HepG2 (cell line): ENCODE results near the gene KLHL33. TPM values are rescaled to one million over a fixed set of nuclear protein-coding genes. Genes with fewer than 3 reads are reported as not detected.

Source experiments
- ATAC-seq: fragments of 200-7000 bp; cut with Tn5 transposase; 3 replicates; pipeline ENCODE4 v1.9.1; 2020; ENCODE audit warnings: mild to moderate bottlenecking, moderate library complexity
- BruUV-seq: library from RNA; stranded (reverse); fragments of 400-500 nt; replicated peaks from 2 replicates; lab custom pipeline; 2021; lab: Mats Ljungman, UMichigan
- CTCF ChIA-PET: fragments of 300-600 bp; formaldehyde crosslinking; extraction: SDS; loops from one replicate; lab custom pipeline; 2021; ENCODE audit warnings: low total read pairs, inconsistent platforms, low intra/inter-chr PET ratio; lab: Yijun Ruan, JAX
- POLR2A ChIA-PET: fragments of 350-600 bp; sonication (Branson Sonifier 250); formaldehyde crosslinking; loops from one replicate; lab custom pipeline; 2020; ENCODE audit warnings: antibody characterized with exemption, inconsistent platforms; lab: Yijun Ruan, JAX
- DNase-seq: peaks from one replicate; pipeline ENCODE4 v3.0.0-alpha.2; 2015; ENCODE audit warnings: low spot score
- FAIRE-seq: peaks from 3 replicates; lab custom pipeline; 2011; peaks lifted over from hg19 to GRCh38; lab: Jason Lieb, UNC
- H2AFZ ChIP-seq: one replicate; pipeline ENCODE4 v1.6.1; 2011; ENCODE audit warnings: low read length, inconsistent platforms
- H3K27ac ChIP-seq: fragments of 300-600 bp; 3 replicates; pipeline ENCODE4 v1.8.0; 2011; ENCODE audit warnings: mixed run types, mild to moderate bottlenecking, mixed read lengths, low read length, inconsistent platforms; ENCODE audit not compliant: insufficient read depth; ENCODE audit errors: extremely low read length
- H3K27me3 ChIP-seq, 2 experiments: fragments of 200-600 bp in 1 of 2; 2 replicates in 1 of 2; 3 replicates in 1 of 2; pipeline versions ENCODE4 v1.6.0 to v1.8.0; 2011; ENCODE audit warnings: low read length in 2 of 2, mild to moderate bottlenecking in 2 of 2, moderate library complexity in 2 of 2, inconsistent platforms in 1 of 2; ENCODE audit not compliant: insufficient read depth in 2 of 2, control insufficient read depth in 1 of 2
- H3K36me3 ChIP-seq, 2 experiments: fragments of 200-600 bp in 1 of 2; replicated peaks in 1 of 2; 2 replicates in 1 of 2; 3 replicates in 1 of 2; pipeline versions ENCODE4 v1.5.1 to v1.8.0; 2011; ENCODE audit warnings: low read length in 2 of 2, inconsistent platforms in 1 of 2; ENCODE audit not compliant: insufficient read depth in 2 of 2, control insufficient read depth in 1 of 2
- H3K4me1 ChIP-seq: 2 replicates; pipeline ENCODE4 v1.5.1; 2012; ENCODE audit warnings: low read length, inconsistent platforms; ENCODE audit not compliant: insufficient read depth
- H3K4me2 ChIP-seq: 2 replicates; pipeline ENCODE4 v1.6.0; 2011; ENCODE audit warnings: low read depth, low read length, inconsistent platforms
- H3K4me3 ChIP-seq, 3 experiments: fragments of 200-600 bp in 1 of 3; sonication (generic), shearing (Covaris generic) in 1 of 3; replicated peaks in 1 of 3; 2 replicates each; pipeline ENCODE4 v1.5.1; 2011 to 2016; ENCODE audit warnings: low read length in 3 of 3, inconsistent platforms in 2 of 3, low read depth in 2 of 3, mild to moderate bottlenecking in 2 of 3, control low read depth in 1 of 3, mixed read lengths in 1 of 3; ENCODE audit not compliant: insufficient read depth in 1 of 3
- H3K79me2 ChIP-seq: one replicate; pipeline ENCODE4 v1.6.1; 2011; ENCODE audit warnings: low read length, inconsistent platforms; ENCODE audit not compliant: insufficient read depth
- H3K9ac ChIP-seq: 2 replicates; pipeline ENCODE4 v1.6.0; 2011; ENCODE audit warnings: mild to moderate bottlenecking, low read depth, low read length, inconsistent platforms; ENCODE audit not compliant: insufficient read depth
- H3K9me3 ChIP-seq: 2 replicates; pipeline ENCODE4 v1.5.1; 2012; ENCODE audit warnings: mild to moderate bottlenecking, low read length
- H4K20me1 ChIP-seq: 2 replicates; pipeline ENCODE4 v1.6.0; 2011; ENCODE audit warnings: inconsistent platforms, mild to moderate bottlenecking, low read length, moderate library complexity; ENCODE audit not compliant: insufficient read depth
- HNF4A ChIP-seq: sonication (generic); formaldehyde crosslinking; IDR thresholded peaks from 2 replicates; pipeline ENCODE4 v1.4.0; 2020; ENCODE audit warnings: missing genetic modification reagents
- LCORL ChIP-seq, 2 experiments: fragments of 450-650 bp in 1 of 2; sonication (generic) in 1 of 2; formaldehyde crosslinking in 1 of 2; IDR thresholded peaks; 2 replicates each; pipeline versions ENCODE4 v1.5.0 to v1.6.1; 2017 to 2020; ENCODE audit warnings: antibody characterized with exemption in 1 of 2, missing genetic modification reagents in 1 of 2
- MAFK ChIP-seq, 2 experiments: IDR thresholded peaks in 1 of 2; conservative IDR thresholded peaks in 1 of 2; 2 replicates each; pipeline ENCODE4 v1.6.1; 2011; ENCODE audit warnings: improper control_type of control experiment in 2 of 2, low read length in 2 of 2
- RXRB ChIP-seq: IDR thresholded peaks from 2 replicates; pipeline ENCODE4 v1.6.1; 2016; ENCODE audit warnings: borderline replicate concordance, missing genetic modification reagents, missing compliant biosample characterization
- SMAD9 ChIP-seq: sonication (generic); formaldehyde crosslinking; IDR thresholded peaks from 2 replicates; pipeline ENCODE4 v1.5.1; 2020; ENCODE audit warnings: mild to moderate bottlenecking, missing genetic modification reagents
- TBX2 ChIP-seq: sonication (generic); formaldehyde crosslinking; IDR thresholded peaks from 2 replicates; pipeline ENCODE4 v1.5.0; 2020; ENCODE audit warnings: missing genetic modification reagents, mild to moderate bottlenecking, borderline replicate concordance
- ZKSCAN8 ChIP-seq: IDR thresholded peaks from 2 replicates; pipeline ENCODE4 v1.6.1; 2016; ENCODE audit warnings: borderline replicate concordance, missing genetic modification reagents, missing compliant biosample characterization
- ZMYM4 ChIP-seq: sonication (generic); formaldehyde crosslinking; IDR thresholded peaks from 2 replicates; pipeline ENCODE4 v1.8.1; 2023; ENCODE audit warnings: mild to moderate bottlenecking, missing genetic modification reagents
- ZNF24 ChIP-seq: fragments of 450-650 bp; IDR thresholded peaks from 2 replicates; pipeline ENCODE4 v1.6.1; 2017; ENCODE audit warnings: antibody characterized with exemption, mild to moderate bottlenecking
- ZNF547 ChIP-seq: sonication (generic); formaldehyde crosslinking; IDR thresholded peaks from 2 replicates; pipeline ENCODE4 v1.5.1; 2020; ENCODE audit warnings: mild to moderate bottlenecking, missing genetic modification reagents
- WGBS: methylation state at CpG from one replicate; pipeline ENCODE4 v1.1.6; 2017; ENCODE audit warnings: low lambda C conversion rate; 5-methylcytosine and 5-hydroxymethylcytosine counted together
- in situ Hi-C: cut with HindIII; loops from 2 replicates; pipeline ENCODE4 v1.10.0; 2017; ENCODE audit warnings: low pct_unique_long_range_greater_than_20kb; ENCODE audit not compliant: extremely low pct_ligation_motif_present
- intact Hi-C: fragments of 100-400 bp; cut with micrococcal nuclease; formaldehyde crosslinking; loops from one replicate; pipeline ENCODE4 v1.10.0; 2022; ENCODE audit not compliant: unreplicated experiment
- polyA plus RNA-seq, 8 experiments: library from polyadenylated mRNA; depleted of rRNA in 3 of 8; stranded (reverse) in 7 of 8; unstranded in 1 of 8; fragments of >200 nt; fragmentation: Illumina TruSeq in 4 of 8; extraction: Trizol in 4 of 8; gene quantifications; 2 replicates each; pipeline versions ENCODE4 v1.2.1 to v1.2.3, GENCODE V29; 2011 to 2016; ENCODE audit warnings: low read depth in 4 of 8, missing spikeins in 1 of 8, mixed read lengths in 1 of 8; ENCODE audit not compliant: insufficient read depth in 1 of 8
- total RNA-seq, 5 experiments: library from RNA; depleted of rRNA; stranded (reverse); fragments of >200 nt; fragmentation: Illumina TruSeq; extraction: Trizol; gene quantifications; 2 replicates each; pipeline ENCODE4 v1.2.3, GENCODE V29; 2016; ENCODE audit warnings: low read depth in 1 of 5
- TF ChIP-seq, protein P1 (sequence below): sonication (generic); formaldehyde crosslinking; IDR thresholded peaks from 2 replicates; pipeline ENCODE4 v1.8.0; 2022; ENCODE audit warnings: missing genetic modification reagents, mild to moderate bottlenecking, borderline replicate concordance
- TF ChIP-seq, protein P2 (sequence below): sonication (generic); formaldehyde crosslinking; IDR thresholded peaks from 2 replicates; pipeline ENCODE4 v1.8.0; 2022; ENCODE audit warnings: mild to moderate bottlenecking, missing genetic modification reagents, borderline replicate concordance
- TF ChIP-seq, protein P3 (sequence below): sonication (generic); formaldehyde crosslinking; conservative IDR thresholded peaks from 2 replicates; pipeline ENCODE4 v1.8.1; 2023; ENCODE audit warnings: missing genetic modification reagents
- TF ChIP-seq, protein P4 (sequence below): sonication (generic); formaldehyde crosslinking; IDR thresholded peaks from 2 replicates; pipeline ENCODE4 v1.4.0; 2020; ENCODE audit warnings: mild to moderate bottlenecking, missing genetic modification reagents

Gene KLHL33
- total and polyA plus RNA-seq, 2 of the 13 experiments (the other 11 are each of a cell fraction or from before 2014, with no cell fraction given), result not detected

DNA sequence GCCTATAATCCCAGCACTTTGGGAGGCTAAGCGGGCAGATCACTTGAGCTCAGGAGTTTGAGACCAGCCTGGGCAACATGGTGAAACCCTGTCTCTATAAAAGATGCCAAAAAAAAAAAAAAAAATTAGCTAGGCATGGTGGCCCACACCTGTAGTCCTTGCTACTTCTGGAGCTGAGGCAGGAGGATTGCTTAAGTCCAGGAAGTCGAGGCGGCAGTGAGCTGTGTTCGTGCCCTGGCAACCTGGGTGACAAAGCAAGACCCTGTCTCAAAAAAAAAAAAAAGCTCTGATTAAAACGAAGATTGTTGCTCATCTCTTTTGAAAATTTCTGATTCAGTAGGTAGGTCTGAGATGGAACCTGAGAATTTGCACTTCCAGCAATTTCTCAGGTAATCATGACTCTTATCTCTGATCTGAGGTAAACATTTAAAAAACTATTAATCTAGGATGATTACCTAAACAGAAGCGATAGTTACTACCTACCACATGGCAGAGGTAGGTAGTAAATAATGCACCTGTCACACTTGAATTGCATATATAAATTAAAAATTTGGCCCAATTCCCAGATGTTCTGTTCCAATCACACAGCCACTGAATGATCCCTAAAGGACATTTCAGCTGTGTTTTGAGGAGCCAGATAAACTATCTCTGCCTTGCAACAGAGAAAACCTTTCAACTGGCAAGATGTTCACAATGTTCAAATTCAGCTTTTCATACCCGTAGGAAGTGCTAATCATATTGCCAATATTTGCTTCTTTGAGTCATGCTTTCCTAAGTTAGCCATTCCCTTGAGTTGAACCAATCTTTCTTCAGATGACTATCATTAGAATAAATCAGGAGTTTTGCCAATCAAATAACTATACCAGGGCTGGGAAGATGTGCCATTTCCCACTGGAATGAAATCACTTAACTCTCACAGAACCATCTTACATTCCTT lies 18.4 kb downstream of the KLHL33 start (continued):
- TF ChIP-seq, protein P1, sequence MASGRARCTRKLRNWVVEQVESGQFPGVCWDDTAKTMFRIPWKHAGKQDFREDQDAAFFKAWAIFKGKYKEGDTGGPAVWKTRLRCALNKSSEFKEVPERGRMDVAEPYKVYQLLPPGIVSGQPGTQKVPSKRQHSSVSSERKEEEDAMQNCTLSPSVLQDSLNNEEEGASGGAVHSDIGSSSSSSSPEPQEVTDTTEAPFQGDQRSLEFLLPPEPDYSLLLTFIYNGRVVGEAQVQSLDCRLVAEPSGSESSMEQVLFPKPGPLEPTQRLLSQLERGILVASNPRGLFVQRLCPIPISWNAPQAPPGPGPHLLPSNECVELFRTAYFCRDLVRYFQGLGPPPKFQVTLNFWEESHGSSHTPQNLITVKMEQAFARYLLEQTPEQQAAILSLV (CRISPR knock-in tag), result no peak
- TF ChIP-seq, protein P2, sequence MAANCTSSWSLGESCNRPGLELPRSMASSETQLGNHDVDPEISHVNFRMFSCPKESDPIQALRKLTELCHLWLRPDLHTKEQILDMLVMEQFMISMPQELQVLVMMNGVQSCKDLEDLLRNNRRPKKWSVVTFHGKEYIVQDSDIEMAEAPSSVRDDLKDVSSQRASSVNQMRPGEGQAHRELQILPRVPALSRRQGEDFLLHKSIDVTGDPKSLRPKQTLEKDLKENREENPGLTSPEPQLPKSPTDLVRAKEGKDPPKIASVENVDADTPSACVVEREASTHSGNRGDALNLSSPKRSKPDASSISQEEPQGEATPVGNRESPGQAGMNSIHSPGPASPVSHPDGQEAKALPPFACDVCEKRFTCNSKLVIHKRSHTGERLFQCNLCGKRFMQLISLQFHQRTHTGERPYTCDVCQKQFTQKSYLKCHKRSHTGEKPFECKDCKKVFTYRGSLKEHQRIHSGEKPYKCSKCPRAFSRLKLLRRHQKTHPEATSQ (CRISPR knock-in tag), result no peak
- TF ChIP-seq MAFK (conservative IDR thresholded peaks at IDR 0.05 in 1 of 2, IDR thresholded peaks at IDR 0.05 in 1 of 2; ENCODE audit: low read length in 2 of 2) (peak; percentile 40 to 58; a peak in 3 of 4 replicates), ZNF24 (no peak)

DNA sequence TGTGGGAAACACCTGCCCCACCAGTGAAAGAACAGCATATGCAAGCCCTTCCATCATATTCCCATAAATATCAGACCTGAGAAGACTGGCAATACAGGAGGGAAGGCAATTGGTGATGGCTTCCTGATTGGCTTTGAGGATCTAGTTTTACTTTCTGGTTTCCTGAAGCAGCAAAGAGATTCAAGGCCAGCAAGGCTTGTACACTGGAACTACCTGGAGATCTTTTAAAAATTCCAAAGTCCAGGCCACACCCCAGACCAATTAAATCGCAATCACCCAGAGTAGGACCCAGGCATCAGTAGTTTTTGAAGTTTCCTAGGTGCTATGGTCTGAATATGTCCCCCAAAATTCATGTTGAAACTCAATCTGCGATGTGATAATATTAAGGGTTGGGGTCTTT lies 19.7 kb downstream of the KLHL33 start:
- in situ Hi-C loops (loop anchor here (5.0 kb wide), 1 partner anchor 41 kb away; the partner anchor contains the start of gene APEX1), intact Hi-C loops (loop anchor here (5.0 kb wide), 2 partner anchors 116 to 271 kb away; partner anchors contain the start of gene ANG)
- Histone ChIP-seq H3K4me2 (peak overlapping the region; percentile 72), H3K27me3 (no peaks in the 10 kb centered on the region; a peak in 2 of 5 replicates), H3K79me2 (no peaks in the 10 kb centered on the region), H3K4me1 (peaks cover 63% of the 10 kb centered on the region), H3K36me3 (no peaks in the 10 kb centered on the region), H3K27ac (no peak overlapping the region), H3K9ac (peak overlapping the region; percentile 17; the same call in 1 of the 2 replicates), H2AFZ (peak overlapping the region; percentile 84), H3K9me3 (no peaks in the 10 kb centered on the region), H3K4me3 (peak overlapping the region in 2 of 3 experiments; percentile 6 to 31; a peak in 3 of 6 replicates), H4K20me1 (no peaks in the 10 kb centered on the region)
- WGBS, result 15% methylated on average over 2 of the region's 2 CpGs
- FAIRE-seq (no peak), ATAC-seq (no peak), DNase-seq (no peak)
- no TSS peak for BruUV-seq
- TF ChIP-seq, protein P3, sequence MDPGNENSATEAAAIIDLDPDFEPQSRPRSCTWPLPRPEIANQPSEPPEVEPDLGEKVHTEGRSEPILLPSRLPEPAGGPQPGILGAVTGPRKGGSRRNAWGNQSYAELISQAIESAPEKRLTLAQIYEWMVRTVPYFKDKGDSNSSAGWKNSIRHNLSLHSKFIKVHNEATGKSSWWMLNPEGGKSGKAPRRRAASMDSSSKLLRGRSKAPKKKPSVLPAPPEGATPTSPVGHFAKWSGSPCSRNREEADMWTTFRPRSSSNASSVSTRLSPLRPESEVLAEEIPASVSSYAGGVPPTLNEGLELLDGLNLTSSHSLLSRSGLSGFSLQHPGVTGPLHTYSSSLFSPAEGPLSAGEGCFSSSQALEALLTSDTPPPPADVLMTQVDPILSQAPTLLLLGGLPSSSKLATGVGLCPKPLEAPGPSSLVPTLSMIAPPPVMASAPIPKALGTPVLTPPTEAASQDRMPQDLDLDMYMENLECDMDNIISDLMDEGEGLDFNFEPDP (CRISPR knock-in tag), result 0 out of 2 replicates have a peak, but pooled peaks have one; percentile 77
- no peak for TF ChIP-seq TBX2
- no peak for TF ChIP-seq RXRB
- TF ChIP-seq ZNF547 (CRISPR knock-in tag), result no peak
- TF ChIP-seq, protein P4, sequence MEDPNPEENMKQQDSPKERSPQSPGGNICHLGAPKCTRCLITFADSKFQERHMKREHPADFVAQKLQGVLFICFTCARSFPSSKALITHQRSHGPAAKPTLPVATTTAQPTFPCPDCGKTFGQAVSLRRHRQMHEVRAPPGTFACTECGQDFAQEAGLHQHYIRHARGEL, result no peak
- no peak for TF ChIP-seq HNF4A (CRISPR knock-in tag)
- 0 out of 2 replicates have a peak, but pooled peaks have one; percentile 21 for TF ChIP-seq ZMYM4
- no peak for TF ChIP-seq LCORL (IDR thresholded peaks at IDR 0.05)
- 0 out of 2 replicates have a peak, but pooled peaks have one; percentile 29 for TF ChIP-seq LCORL (CRISPR knock-in tag; IDR thresholded peaks at IDR 0.05)
- TF ChIP-seq SMAD9 (CRISPR knock-in tag), result no peak
- TF ChIP-seq ZKSCAN8, result no peak
- CTCF ChIA-PET, result interaction anchor here (1.1 to 1.3 kb wide), 2 partner anchors 38 to 193 kb away, joined by 3 to 5 read pairs; partner anchors contain the start of gene OSGEP
- POLR2A ChIA-PET, result interaction anchor here (0.8 to 4.3 kb wide), 12 partner anchors 9 to 73 kb away, joined by 3 to 53 read pairs (median 4); partner anchors contain the start of genes APEX1, KLHL33, OSGEP and PARP2
